Measurements from ENCODE around the gene OPHN1.
"Not testable (repeated sequence)": the region's sequence is repeated elsewhere in the genome, so short reads cannot be mapped to it uniquely, and the experiment has no call there.

Gene OPHN1

DNA sequence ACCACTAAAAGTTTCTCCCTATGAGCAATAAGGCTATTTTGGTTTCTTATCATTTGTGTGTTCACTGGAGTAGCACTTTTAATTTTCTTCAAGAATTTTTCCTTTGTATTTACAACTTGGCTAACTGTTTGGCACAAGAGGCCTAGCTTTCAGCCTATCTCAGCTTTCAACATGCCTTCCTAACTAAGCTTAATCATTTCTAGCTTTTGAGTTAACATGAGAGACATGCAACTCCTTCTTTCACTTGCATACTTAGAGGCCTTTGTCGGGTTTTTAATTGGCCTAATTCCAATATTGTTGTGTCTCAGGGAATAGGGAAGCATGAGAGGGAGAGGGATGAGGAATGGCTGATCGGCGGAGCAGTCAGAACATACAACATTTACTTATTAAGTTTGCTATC, 349.8 kb downstream of the OPHN1 start:
- Histone ChIP-seq H3K4me1 (ENCODE audit: insufficient read depth, poor library complexity, severe bottlenecking) (no peaks in the 10 kb centered on the region), H3K27me3 (ENCODE audit: insufficient read depth, poor library complexity, severe bottlenecking) (no peaks in the 10 kb centered on the region), H3K27ac (ENCODE audit: poor library complexity, severe bottlenecking) (no peak overlapping the region), H3K4me3 (ENCODE audit: severe bottlenecking) (no peak overlapping the region), H3K36me3 (ENCODE audit: low read depth) (no peaks in the 10 kb centered on the region), H3K9me3 (ENCODE audit: severe bottlenecking) (no peaks in the 10 kb centered on the region)
- DNase-seq (ENCODE audit: low spot score) (no peak), ATAC-seq (ENCODE audit: low read depth) (no peak)
- TF ChIP-seq CTCF (IDR thresholded peaks at IDR 0.05; ENCODE audit: poor library complexity, severe bottlenecking), result no peak

- no peak for TF ChIP-seq CTCF (IDR thresholded peaks at IDR 0.05; ENCODE audit: poor library complexity, severe bottlenecking)
- no peak overlapping the region for H3K4me3 ChIP-seq (ENCODE audit: severe bottlenecking)
- H3K4me1 ChIP-seq (ENCODE audit: insufficient read depth, poor library complexity, severe bottlenecking), result no peaks in the 10 kb centered on the region
- H3K27me3 ChIP-seq (ENCODE audit: insufficient read depth, poor library complexity, severe bottlenecking), result no peaks in the 10 kb centered on the region
- no peak for DNase-seq (ENCODE audit: low spot score)
- ATAC-seq (ENCODE audit: low read depth), result no peak
- no peaks in the 10 kb centered on the region for H3K9me3 ChIP-seq (ENCODE audit: severe bottlenecking)
- no peaks in the 10 kb centered on the region for H3K36me3 ChIP-seq (ENCODE audit: low read depth)
- H3K27ac ChIP-seq (ENCODE audit: poor library complexity, severe bottlenecking), result no peak overlapping the region
These were observed 353.3 kb downstream of the OPHN1 start for GRCh38 chrX:68079961-68080360.

DNA sequence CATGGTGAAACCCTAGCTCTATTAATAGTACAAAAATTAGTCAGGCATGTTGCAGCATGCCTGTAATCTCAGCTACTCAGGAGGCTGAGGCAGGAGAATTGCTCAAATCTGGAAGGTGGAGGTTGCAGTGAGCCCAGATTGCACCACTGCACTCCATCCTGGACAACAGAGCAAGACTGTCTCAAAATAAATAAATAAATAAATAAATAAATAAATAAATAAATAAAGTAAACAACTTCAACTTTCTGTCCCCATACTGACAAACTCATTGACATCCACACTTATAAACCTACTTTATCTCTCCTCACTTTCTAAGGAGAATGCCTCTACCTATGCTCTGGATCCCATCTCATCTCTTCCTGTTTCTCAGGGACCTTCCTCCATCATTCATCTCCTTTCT, 354.5 kb downstream of the OPHN1 start:
- not testable (repeated sequence) for ATAC-seq (ENCODE audit: low read depth); H3K36me3 ChIP-seq (ENCODE audit: low read depth); DNase-seq (ENCODE audit: low spot score)

GRCh38 chrX:68077378-68077777, 355.9 kb downstream of the OPHN1 start:
- H3K27ac ChIP-seq (ENCODE audit: poor library complexity, severe bottlenecking), result no peak overlapping the region
- no peak for DNase-seq (ENCODE audit: low spot score)

More for the DNA sequence above, 354.5 kb downstream of the OPHN1 start:
- not testable (repeated sequence) for H3K27ac ChIP-seq (ENCODE audit: poor library complexity, severe bottlenecking); H3K4me3 ChIP-seq (ENCODE audit: severe bottlenecking); H3K9me3 ChIP-seq (ENCODE audit: severe bottlenecking); H3K27me3 ChIP-seq (ENCODE audit: insufficient read depth, poor library complexity, severe bottlenecking); H3K4me1 ChIP-seq (ENCODE audit: insufficient read depth, poor library complexity, severe bottlenecking)

DNA sequence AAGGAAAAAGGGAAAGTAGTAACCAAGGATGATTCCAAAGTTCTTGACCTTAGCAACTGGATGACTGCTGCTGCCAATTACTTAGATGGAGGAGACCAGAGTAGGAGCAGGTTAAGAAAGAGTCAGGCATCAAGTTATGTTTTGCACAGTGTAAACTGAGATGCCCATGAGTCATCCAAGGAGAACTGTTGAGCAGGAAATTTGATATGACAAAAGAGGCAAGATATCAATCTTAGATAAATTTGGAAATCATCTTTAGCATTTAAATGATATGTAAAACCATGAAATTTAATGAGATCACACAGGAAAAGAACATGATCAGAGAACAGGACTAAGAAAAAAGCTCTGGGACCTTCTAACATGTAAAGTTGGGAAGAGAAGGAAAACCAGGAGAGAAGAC, 361.3 kb downstream of the OPHN1 start:
- no peak overlapping the region for H3K27ac ChIP-seq (ENCODE audit: poor library complexity, severe bottlenecking)
- TF ChIP-seq CTCF (IDR thresholded peaks at IDR 0.05; ENCODE audit: poor library complexity, severe bottlenecking), result no peak
- no peaks in the 10 kb centered on the region for H3K36me3 ChIP-seq (ENCODE audit: low read depth)
- no peaks in the 10 kb centered on the region for H3K27me3 ChIP-seq (ENCODE audit: insufficient read depth, poor library complexity, severe bottlenecking)
- no peaks in the 10 kb centered on the region for H3K9me3 ChIP-seq (ENCODE audit: severe bottlenecking)
- no peaks in the 10 kb centered on the region for H3K4me1 ChIP-seq (ENCODE audit: insufficient read depth, poor library complexity, severe bottlenecking)
- peak; percentile 74 for ATAC-seq (ENCODE audit: low read depth)
- no peak for DNase-seq (ENCODE audit: low spot score)
- H3K4me3 ChIP-seq (ENCODE audit: severe bottlenecking), result no peak overlapping the region

More at GRCh38 chrX:68077378-68077777, 355.9 kb downstream of the OPHN1 start:
- no peak overlapping the region for H3K4me3 ChIP-seq (ENCODE audit: severe bottlenecking)
- no peak for ATAC-seq (ENCODE audit: low read depth)
- H3K9me3 ChIP-seq (ENCODE audit: severe bottlenecking), result no peaks in the 10 kb centered on the region
- no peaks in the 10 kb centered on the region for H3K27me3 ChIP-seq (ENCODE audit: insufficient read depth, poor library complexity, severe bottlenecking)
- TF ChIP-seq CTCF (IDR thresholded peaks at IDR 0.05; ENCODE audit: poor library complexity, severe bottlenecking), result no peak
- H3K4me1 ChIP-seq (ENCODE audit: insufficient read depth, poor library complexity, severe bottlenecking), result no peaks in the 10 kb centered on the region
- no peaks in the 10 kb centered on the region for H3K36me3 ChIP-seq (ENCODE audit: low read depth)

DNA sequence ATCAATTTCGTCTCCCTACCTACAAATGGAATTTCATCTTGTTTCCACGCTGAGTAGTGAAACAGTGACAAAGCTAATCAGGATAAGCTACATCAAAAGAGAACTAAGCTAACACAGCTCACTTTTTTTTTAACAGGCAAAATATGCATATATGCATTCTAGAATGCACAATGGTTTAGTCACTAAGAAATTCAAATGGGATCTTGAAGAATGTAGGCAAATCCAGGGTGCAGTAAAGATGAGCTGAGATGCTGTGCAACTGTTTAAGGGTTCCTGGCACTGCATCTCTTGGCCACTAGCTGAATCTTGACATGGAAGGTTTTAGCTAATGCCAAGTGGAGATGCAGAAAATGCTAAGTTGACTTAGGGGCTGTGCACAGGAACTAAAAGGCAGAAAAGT, 363.2 kb downstream of the OPHN1 start:
- not testable (repeated sequence) for H3K4me3 ChIP-seq (ENCODE audit: severe bottlenecking); H3K9me3 ChIP-seq (ENCODE audit: severe bottlenecking); ATAC-seq (ENCODE audit: low read depth)

More for the DNA sequence above, 363.2 kb downstream of the OPHN1 start:
- not testable (repeated sequence) for DNase-seq (ENCODE audit: low spot score); H3K36me3 ChIP-seq (ENCODE audit: low read depth); H3K27ac ChIP-seq (ENCODE audit: poor library complexity, severe bottlenecking); H3K4me1 ChIP-seq (ENCODE audit: insufficient read depth, poor library complexity, severe bottlenecking); H3K27me3 ChIP-seq (ENCODE audit: insufficient read depth, poor library complexity, severe bottlenecking)

Data from RWPE2 (cell line).